Fibroblast of pulmonary artery (primary cell): Measurements from ENCODE around the gene WDR36.

ENCODE experiments used
- DNase-seq: peaks from one replicate; pipeline ENCODE4 v3.0.0-alpha.2; 2010; ENCODE audit warnings: low read depth
- H3K4me3 ChIP-seq: replicated peaks from 2 replicates; pipeline ENCODE4 v1.5.1; 2011; ENCODE audit warnings: low read depth, mild to moderate bottlenecking, control low read depth, low read length, moderate library complexity
- TF ChIP-seq, protein P1 (sequence below): IDR thresholded peaks from 2 replicates; pipeline ENCODE4 v1.5.1; 2011; ENCODE audit warnings: mild to moderate bottlenecking, control low read depth, low read length, inconsistent platforms; ENCODE audit errors: missing control alignments

WDR36 gene

DNA sequence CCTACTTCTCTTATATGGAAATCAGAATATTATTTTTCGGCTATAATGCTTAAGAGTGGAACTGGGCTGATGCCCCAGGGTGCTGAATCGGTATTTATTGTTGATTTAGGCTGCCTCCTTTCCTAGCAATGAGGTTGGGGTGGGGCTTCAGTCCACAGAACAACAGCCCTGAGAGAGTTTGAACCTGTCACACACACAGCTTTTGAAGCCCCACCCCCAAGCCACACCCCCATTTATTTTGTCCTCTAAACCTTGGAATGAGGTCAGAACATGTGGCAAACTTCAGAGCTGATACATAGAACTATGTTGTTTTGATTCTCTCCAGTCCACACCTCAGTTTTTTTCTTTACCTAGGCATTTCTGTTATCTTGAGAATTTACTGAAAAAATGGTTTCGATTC lies 80.4 kb downstream of the WDR36 start:
- no peak overlapping the region for H3K4me3 ChIP-seq
- TF ChIP-seq, protein P1, sequence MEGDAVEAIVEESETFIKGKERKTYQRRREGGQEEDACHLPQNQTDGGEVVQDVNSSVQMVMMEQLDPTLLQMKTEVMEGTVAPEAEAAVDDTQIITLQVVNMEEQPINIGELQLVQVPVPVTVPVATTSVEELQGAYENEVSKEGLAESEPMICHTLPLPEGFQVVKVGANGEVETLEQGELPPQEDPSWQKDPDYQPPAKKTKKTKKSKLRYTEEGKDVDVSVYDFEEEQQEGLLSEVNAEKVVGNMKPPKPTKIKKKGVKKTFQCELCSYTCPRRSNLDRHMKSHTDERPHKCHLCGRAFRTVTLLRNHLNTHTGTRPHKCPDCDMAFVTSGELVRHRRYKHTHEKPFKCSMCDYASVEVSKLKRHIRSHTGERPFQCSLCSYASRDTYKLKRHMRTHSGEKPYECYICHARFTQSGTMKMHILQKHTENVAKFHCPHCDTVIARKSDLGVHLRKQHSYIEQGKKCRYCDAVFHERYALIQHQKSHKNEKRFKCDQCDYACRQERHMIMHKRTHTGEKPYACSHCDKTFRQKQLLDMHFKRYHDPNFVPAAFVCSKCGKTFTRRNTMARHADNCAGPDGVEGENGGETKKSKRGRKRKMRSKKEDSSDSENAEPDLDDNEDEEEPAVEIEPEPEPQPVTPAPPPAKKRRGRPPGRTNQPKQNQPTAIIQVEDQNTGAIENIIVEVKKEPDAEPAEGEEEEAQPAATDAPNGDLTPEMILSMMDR: no peak
- no peak for DNase-seq

DNA sequence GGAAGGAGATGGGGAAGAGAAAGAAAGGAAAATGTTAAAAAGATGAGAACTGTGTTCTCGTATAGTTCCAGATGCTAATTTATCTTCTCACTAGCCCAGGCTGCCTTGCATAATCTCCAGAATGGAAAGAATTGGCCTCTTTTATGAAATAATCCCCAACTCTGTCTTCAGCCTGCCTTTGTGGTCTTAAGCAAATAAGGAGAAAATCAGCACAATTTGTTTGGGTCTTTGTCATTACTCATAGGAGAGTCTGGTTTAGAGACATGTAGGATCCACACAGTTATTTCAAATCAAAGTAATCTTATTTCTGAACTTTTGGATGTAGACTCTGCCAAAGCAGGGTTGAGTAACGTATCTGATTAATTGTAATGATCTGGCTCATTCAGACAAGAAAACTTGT lies 81.3 kb downstream of the WDR36 start:
- H3K4me3 ChIP-seq: no peak overlapping the region
- DNase-seq: peak; percentile 4
- TF ChIP-seq, protein P1: no peak
